GM12874 (cell line): ENCODE measurements around the gene GPNMB.

Source experiments
- TF ChIP-seq, protein P1 (sequence below): IDR thresholded peaks from 2 replicates; pipeline ENCODE4 v1.5.1; 2011; ENCODE audit warnings: low read depth, mild to moderate bottlenecking, control low read depth, low read length, moderate library complexity; ENCODE audit not compliant: insufficient read depth

The GPNMB gene

GRCh38 chr7:23216021-23216420 is 30.6 kb upstream of the GPNMB start:
- TF ChIP-seq, protein P1, sequence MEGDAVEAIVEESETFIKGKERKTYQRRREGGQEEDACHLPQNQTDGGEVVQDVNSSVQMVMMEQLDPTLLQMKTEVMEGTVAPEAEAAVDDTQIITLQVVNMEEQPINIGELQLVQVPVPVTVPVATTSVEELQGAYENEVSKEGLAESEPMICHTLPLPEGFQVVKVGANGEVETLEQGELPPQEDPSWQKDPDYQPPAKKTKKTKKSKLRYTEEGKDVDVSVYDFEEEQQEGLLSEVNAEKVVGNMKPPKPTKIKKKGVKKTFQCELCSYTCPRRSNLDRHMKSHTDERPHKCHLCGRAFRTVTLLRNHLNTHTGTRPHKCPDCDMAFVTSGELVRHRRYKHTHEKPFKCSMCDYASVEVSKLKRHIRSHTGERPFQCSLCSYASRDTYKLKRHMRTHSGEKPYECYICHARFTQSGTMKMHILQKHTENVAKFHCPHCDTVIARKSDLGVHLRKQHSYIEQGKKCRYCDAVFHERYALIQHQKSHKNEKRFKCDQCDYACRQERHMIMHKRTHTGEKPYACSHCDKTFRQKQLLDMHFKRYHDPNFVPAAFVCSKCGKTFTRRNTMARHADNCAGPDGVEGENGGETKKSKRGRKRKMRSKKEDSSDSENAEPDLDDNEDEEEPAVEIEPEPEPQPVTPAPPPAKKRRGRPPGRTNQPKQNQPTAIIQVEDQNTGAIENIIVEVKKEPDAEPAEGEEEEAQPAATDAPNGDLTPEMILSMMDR = no peak

GRCh38 chr7:23218196-23218595 is 28.4 kb upstream of the GPNMB start:
- TF ChIP-seq, protein P1 = no peak

- TF ChIP-seq, protein P1 = no peak
Measured at GRCh38 chr7:23220690-23221305, 25.8 kb upstream of the GPNMB start.

DNA sequence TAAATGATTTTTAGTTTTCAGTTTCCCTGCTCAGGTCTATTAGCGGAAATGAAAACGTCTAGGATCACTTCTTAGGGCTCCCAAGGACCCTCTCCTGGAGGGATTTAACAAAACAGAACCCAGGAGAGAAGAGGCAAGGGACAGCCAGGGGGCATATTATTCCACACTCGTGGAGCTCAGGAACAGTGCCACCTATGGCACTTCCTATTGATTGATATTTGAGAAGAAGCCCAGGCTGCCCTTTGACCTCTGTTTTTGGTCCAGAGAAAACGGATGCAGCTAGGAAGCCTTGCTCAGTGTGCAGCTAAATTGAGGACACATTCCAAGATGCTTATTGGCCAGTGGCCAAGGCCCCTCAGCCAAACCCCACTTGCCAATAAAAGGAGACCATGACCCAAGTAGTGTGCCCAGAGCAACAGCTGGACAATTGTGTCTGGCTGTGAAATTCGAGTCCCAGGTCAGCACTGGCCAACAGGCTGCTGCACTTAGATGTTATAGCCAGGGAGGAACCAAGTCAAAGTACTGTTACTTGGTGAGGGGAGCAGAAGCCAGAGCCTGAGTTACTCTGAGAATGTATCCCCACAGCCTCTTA is 24.0 kb upstream of the GPNMB start:
- TF ChIP-seq, protein P1 = no peak

GRCh38 chr7:23226844-23227450 is 19.6 kb upstream of the GPNMB start:
- TF ChIP-seq, protein P1 = no peak

DNA sequence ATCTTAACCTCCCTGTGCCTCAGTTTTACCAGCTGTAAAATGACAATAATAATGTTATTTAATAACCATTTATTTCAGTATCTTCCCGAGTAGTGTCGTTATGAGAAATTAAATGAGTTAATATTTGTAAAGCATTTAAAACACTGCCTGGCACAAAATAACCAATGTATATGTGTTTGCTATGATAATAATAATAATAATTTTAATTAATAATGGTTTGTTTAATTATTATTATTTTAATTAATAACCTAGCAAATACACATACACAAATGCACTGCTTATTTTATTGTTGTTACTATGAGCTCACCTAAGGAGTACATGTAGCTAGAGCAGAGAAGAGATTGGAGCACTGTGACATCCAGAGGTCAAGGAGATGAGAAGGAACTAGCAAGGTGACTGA is 18.2 kb upstream of the GPNMB start:
- TF ChIP-seq, protein P1 = no peak

GRCh38 chr7:23230641-23231101 is 15.9 kb upstream of the GPNMB start:
- TF ChIP-seq, protein P1 = no peak
